Trophoblast cell (in vitro differentiated cells and primary cell): ENCODE data around the gene SCARF2.

Experiments used
- DNase-seq, 2 donors: peaks; one replicate each; pipeline ENCODE4 v3.0.0-alpha.2; 2016
- H2AFZ ChIP-seq: 2 replicates; pipeline ENCODE4 v1.6.1; 2013; ENCODE audit warnings: low read length, moderate library complexity, mild to moderate bottlenecking; ENCODE audit not compliant: insufficient read depth, poor library complexity
- H2AK5ac ChIP-seq: 2 replicates; pipeline ENCODE4 v1.6.1; 2013; ENCODE audit warnings: mild to moderate bottlenecking, low read length
- H2BK120ac ChIP-seq: 2 replicates; pipeline ENCODE4 v1.6.1; 2013; ENCODE audit warnings: low read length, mild to moderate bottlenecking, moderate library complexity; ENCODE audit not compliant: insufficient read depth, poor library complexity
- H2BK12ac ChIP-seq: 2 replicates; pipeline ENCODE4 v1.6.1; 2013; ENCODE audit warnings: mild to moderate bottlenecking, low read length, moderate library complexity
- H2BK5ac ChIP-seq: 2 replicates; pipeline ENCODE4 v1.6.1; 2013; ENCODE audit warnings: low read length, low read depth, moderate library complexity, mild to moderate bottlenecking; ENCODE audit not compliant: poor library complexity
- H3K14ac ChIP-seq: 2 replicates; pipeline ENCODE4 v1.6.1; 2013; ENCODE audit warnings: mild to moderate bottlenecking, low read length
- H3K18ac ChIP-seq: 2 replicates; pipeline ENCODE4 v1.6.1; 2013; ENCODE audit warnings: mild to moderate bottlenecking, low read length
- H3K23ac ChIP-seq: 2 replicates; pipeline ENCODE4 v1.6.1; 2013; ENCODE audit warnings: low read length
- H3K27ac ChIP-seq: 2 replicates; pipeline ENCODE4 v1.5.1; 2013; ENCODE audit warnings: low read depth, mild to moderate bottlenecking, inconsistent platforms, low read length, moderate library complexity
- H3K27me3 ChIP-seq: 2 replicates; pipeline ENCODE4 v1.6.1; 2013; ENCODE audit warnings: inconsistent platforms, mild to moderate bottlenecking, low read length, moderate library complexity; ENCODE audit not compliant: insufficient read depth
- H3K36me3 ChIP-seq, 2 experiments: 1 replicate in 1 of 2; 2 replicates in 1 of 2; pipeline ENCODE4 v1.6.1; 2013; ENCODE audit warnings: low read length in 2 of 2, mild to moderate bottlenecking in 2 of 2, moderate library complexity in 1 of 2; ENCODE audit not compliant: insufficient read depth in 2 of 2, control insufficient read depth in 1 of 2
- H3K4ac ChIP-seq: 2 replicates; pipeline ENCODE4 v1.6.1; 2013; ENCODE audit warnings: low read depth, mild to moderate bottlenecking, low read length, moderate library complexity
- H3K4me1 ChIP-seq, 2 experiments: 1 replicate in 1 of 2; 2 replicates in 1 of 2; pipeline ENCODE4 v1.6.1; 2013; ENCODE audit warnings: low read length in 2 of 2, mild to moderate bottlenecking in 2 of 2, moderate library complexity in 1 of 2; ENCODE audit not compliant: insufficient read depth in 2 of 2, control insufficient read depth in 1 of 2
- H3K4me2 ChIP-seq: 2 replicates; pipeline ENCODE4 v1.6.1; 2013; ENCODE audit warnings: inconsistent platforms, mild to moderate bottlenecking, low read length, moderate library complexity
- H3K4me3 ChIP-seq: 2 replicates; pipeline ENCODE4 v1.5.1; 2013; ENCODE audit warnings: mild to moderate bottlenecking, low read depth, low read length, inconsistent platforms
- H3K79me1 ChIP-seq: one replicate; pipeline ENCODE4 v1.6.1; 2013; ENCODE audit warnings: low read length
- H3K79me2 ChIP-seq: 2 replicates; pipeline ENCODE4 v1.6.1; 2013; ENCODE audit warnings: low read length, mild to moderate bottlenecking; ENCODE audit not compliant: control insufficient read depth, insufficient read depth, poor library complexity
- H3K9ac ChIP-seq: 2 replicates; pipeline ENCODE4 v1.6.1; 2013; ENCODE audit warnings: mild to moderate bottlenecking, low read length
- H3K9me3 ChIP-seq: 2 replicates; pipeline ENCODE4 v1.6.1; 2013; ENCODE audit warnings: low read depth, mild to moderate bottlenecking, control low read depth, inconsistent platforms, low read length; ENCODE audit not compliant: insufficient read depth
- H4K12ac ChIP-seq: 2 replicates; pipeline ENCODE4 v1.6.1; 2013; ENCODE audit warnings: low read depth, mild to moderate bottlenecking, low read length, moderate library complexity
- H4K8ac ChIP-seq: 2 replicates; pipeline ENCODE4 v1.6.1; 2013; ENCODE audit warnings: low read depth, mild to moderate bottlenecking, low read length, moderate library complexity
- H4K91ac ChIP-seq: one replicate; pipeline ENCODE4 v1.6.1; 2013; ENCODE audit warnings: low read depth, mild to moderate bottlenecking, low read length, moderate library complexity
- WGBS: extraction: QIAGEN DNeasy Blood & Tissue Kit; methylation state at CpG from one replicate; pipeline ENCODE4 v1.1.7; 2013; ENCODE audit warnings: missing lambda C conversion rate; ENCODE audit not compliant: insufficient read length, insufficient coverage; ENCODE audit errors: extremely low coverage; 5-methylcytosine and 5-hydroxymethylcytosine counted together

Gene SCARF2

DNA sequence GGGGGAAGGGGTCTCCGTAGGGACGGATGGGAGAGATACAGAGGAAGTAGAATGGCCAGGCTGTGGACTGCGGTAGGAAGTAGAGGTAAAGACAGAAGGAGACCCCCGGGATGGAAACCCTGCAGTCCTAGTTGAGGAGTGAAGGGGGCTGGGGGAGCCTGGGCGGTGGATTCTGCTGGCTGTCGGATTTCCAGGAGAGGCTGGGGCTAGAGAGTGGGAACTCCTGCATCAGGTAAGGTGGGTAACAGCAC, 727 bp upstream of the SCARF2 start:
- H2BK12ac ChIP-seq: no peak overlapping the region
- DNase-seq: no peak

DNA sequence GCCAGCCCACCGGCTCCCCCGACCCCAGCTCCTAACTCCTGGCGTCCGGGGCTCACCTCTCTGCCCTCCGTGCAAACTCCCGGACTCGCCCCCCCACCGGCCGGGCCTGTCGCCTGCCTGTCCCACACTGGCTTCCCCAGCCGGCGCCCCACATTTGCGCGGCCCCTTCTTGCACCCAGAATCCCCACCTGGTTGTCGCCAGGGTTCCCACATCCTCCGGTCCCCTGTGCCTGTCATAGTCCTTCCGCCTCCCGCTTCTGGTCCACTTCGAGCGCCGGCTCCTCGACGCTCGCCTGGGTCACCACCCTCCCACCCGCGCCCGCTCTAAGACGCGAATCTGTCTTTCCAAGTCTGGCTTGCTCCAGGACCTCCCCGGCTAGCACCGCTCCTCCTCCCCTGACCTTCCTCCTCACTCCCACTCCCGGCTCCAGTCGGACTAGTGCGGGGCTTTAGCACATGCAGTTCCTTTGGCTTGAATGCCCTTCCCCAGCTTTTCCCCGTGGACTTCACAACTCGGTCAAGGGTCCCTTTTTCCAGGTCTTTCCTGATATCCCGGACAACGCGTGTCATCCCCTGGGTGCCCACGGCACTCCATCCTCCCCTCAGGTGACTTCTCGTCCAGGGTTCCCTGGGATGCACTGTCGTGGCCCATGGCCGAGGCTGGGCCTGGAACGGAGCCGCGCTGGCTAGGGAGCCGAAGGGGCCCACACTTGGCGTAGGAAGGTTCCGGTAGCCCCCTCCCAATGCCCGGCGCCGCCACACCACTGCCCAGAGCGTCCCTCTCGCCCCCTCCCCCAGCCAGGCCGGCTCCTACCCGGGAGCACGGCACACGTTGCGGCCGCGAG, 635 bp downstream of the SCARF2 start:
- H2BK120ac ChIP-seq: peak overlapping the region; percentile 49
- peak overlapping the region; percentile 47 for H3K18ac ChIP-seq
- H4K12ac ChIP-seq: no peak overlapping the region
- peak overlapping the region; percentile 82 for H3K9ac ChIP-seq
- no peak overlapping the region for H3K23ac ChIP-seq
- peaks cover 8% of the 10 kb centered on the region for H3K27me3 ChIP-seq
- H4K91ac ChIP-seq: peak overlapping the region; percentile 40
- WGBS: no CpG with 5 or more reads among the region's 61 CpGs
- H3K27ac ChIP-seq: peak overlapping the region; percentile 7
- H3K4me1 ChIP-seq: peaks cover 9 to 20% of the 10 kb centered on the region in 2 experiments
- H3K79me1 ChIP-seq: peaks cover 22% of the 10 kb centered on the region
- H2BK12ac ChIP-seq: no peak overlapping the region
- peak overlapping the region; percentile 77 for H3K4me2 ChIP-seq
- H3K4ac ChIP-seq: peak overlapping the region; percentile 33
- H4K8ac ChIP-seq: peak overlapping the region; percentile 6
- H3K9me3 ChIP-seq: peaks cover 1% of the 10 kb centered on the region
- H3K4me3 ChIP-seq: peak overlapping the region; percentile 84
- peak overlapping the region; percentile 13 for H2BK5ac ChIP-seq
- H2AFZ ChIP-seq: no peak overlapping the region
- H3K36me3 ChIP-seq: peaks cover 0 to 7% of the 10 kb centered on the region in 2 experiments
- peaks cover 13% of the 10 kb centered on the region for H3K79me2 ChIP-seq
- peak overlapping the region; percentile 32 for H2AK5ac ChIP-seq
- H3K14ac ChIP-seq: peak overlapping the region; percentile 63
- peak in 1 of 2 donors; percentile 51 for DNase-seq

More for the DNA sequence above, 727 bp upstream of the SCARF2 start:
- peaks cover 22% of the 10 kb centered on the region for H3K79me1 ChIP-seq
- peak overlapping the region; percentile 1 for H2AK5ac ChIP-seq
- H4K8ac ChIP-seq: peak overlapping the region; percentile 72
- WGBS: no CpG with 5 or more reads among the region's 6 CpGs
- H3K27ac ChIP-seq: no peak overlapping the region
- H3K9ac ChIP-seq: no peak overlapping the region
- H3K79me2 ChIP-seq: peaks cover 13% of the 10 kb centered on the region
- H2BK120ac ChIP-seq: peak overlapping the region; percentile 24
- H3K27me3 ChIP-seq: peaks cover 8% of the 10 kb centered on the region
- H3K36me3 ChIP-seq: peaks cover 6 to 9% of the 10 kb centered on the region in 2 experiments
- no peak overlapping the region for H2BK5ac ChIP-seq
- H3K4me3 ChIP-seq: peak overlapping the region; percentile 75
- H3K4me2 ChIP-seq: peak overlapping the region; percentile 77
- peak overlapping the region; percentile 0 for H3K4ac ChIP-seq
- peak overlapping the region; percentile 26 for H4K12ac ChIP-seq
- H3K18ac ChIP-seq: peak overlapping the region; percentile 8
- no peaks in the 10 kb centered on the region for H3K9me3 ChIP-seq
- no peak overlapping the region for H4K91ac ChIP-seq
- H2AFZ ChIP-seq: peak overlapping the region; percentile 74
- H3K23ac ChIP-seq: no peak overlapping the region
- H3K4me1 ChIP-seq: peaks cover 9 to 20% of the 10 kb centered on the region in 2 experiments
- H3K14ac ChIP-seq: peak overlapping the region; percentile 76

DNA sequence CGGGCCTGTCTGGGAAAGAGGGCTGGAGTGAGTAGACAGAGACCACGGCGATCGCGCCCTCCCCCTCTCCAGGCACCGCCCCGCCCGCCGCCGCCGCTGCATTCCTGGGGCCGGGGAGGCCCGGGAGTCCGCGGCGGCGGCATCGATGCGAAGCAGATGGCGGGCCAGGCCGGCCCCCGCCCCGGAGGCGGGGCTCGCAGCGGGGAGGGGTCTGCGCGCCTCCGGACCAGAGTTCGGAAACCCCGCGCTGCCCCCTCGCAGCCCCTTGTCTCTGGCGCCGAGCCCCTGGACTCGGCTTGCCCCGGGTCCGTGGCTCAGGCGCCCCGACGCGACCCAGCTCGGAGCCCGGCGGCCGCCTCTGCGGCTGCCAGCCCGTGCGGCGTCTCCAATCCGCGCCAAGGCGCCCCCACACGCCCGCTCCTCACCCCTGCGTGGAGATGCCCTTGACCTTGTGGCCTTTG, 1.3 kb downstream of the SCARF2 start:
- Histone ChIP-seq H3K79me2 (peaks cover 13% of the 10 kb centered on the region), H3K4me2 (peak overlapping the region; percentile 77), H4K8ac (peak overlapping the region; percentile 26), H3K18ac (peak overlapping the region; percentile 50), H3K27me3 (peaks cover 12% of the 10 kb centered on the region), H2AFZ (no peak overlapping the region), H3K79me1 (peaks cover 22% of the 10 kb centered on the region), H2AK5ac (no peak overlapping the region), H3K9me3 (peaks cover 5% of the 10 kb centered on the region), H2BK5ac (no peak overlapping the region), H4K91ac (peak overlapping the region; percentile 11), H3K4me3 (peak overlapping the region; percentile 84), H2BK12ac (no peak overlapping the region), H3K23ac (no peak overlapping the region), H3K9ac (no peak overlapping the region), H3K4me1 (peaks cover 9 to 25% of the 10 kb centered on the region in 2 experiments), H3K4ac (no peak overlapping the region), H3K14ac (peak overlapping the region; percentile 63), H3K36me3 (peaks cover 0 to 5% of the 10 kb centered on the region in 2 experiments), H3K27ac (no peak overlapping the region), H2BK120ac (peak overlapping the region; percentile 49), H4K12ac (no peak overlapping the region)
- no CpG with 5 or more reads among the region's 56 CpGs for WGBS
- no peak for DNase-seq

DNA sequence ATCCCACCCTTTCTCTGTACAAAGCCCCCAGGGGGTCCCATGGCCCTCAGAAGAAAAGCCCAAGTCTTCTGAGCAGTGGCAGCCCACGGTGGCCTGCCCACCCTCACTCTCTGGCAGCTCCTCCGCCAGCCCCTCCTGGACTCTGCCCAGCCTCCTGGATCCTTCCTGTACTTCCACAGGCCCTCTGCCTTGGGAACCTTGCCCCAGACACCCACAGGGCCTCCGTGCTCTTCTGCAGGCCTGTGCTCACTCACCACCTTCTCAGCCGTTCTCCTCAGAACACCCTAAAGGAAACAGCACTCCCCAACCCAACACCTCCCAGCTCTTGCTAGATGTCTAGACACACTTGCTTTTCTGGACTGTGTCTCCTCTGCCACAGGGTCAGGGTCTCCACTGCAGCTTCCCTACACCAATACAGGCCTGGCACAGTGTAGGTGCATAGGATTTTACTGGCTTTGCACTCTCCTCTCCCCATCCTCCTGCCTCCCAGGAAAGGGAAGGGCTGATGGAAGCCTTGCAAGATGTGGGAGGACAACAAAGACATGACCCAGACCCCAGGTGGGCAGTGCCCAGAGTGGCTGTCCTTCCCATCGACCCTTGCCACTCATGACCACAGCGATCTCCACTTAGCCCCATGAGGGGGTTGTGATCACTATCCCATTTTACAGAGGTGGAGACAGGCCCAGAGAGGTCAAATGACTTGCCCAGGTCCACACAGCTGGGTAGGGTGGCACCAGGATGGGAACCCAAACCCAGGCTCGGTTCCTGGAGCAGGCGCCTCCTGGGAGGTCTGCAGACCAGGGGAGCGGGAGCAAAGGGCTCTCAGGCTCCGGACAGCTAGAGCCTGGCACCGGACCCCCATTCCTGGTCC, 2.0 kb downstream of the SCARF2 start:
- peaks cover under 1 to 5% of the 10 kb centered on the region in 2 experiments for H3K36me3 ChIP-seq
- peaks cover 14 to 32% of the 10 kb centered on the region in 2 experiments for H3K4me1 ChIP-seq
- H3K9me3 ChIP-seq: peaks cover 8% of the 10 kb centered on the region
- no peak overlapping the region for H2BK120ac ChIP-seq
- no peak for DNase-seq
- peak overlapping the region; percentile 77 for H3K4me2 ChIP-seq
- H2BK12ac ChIP-seq: no peak overlapping the region
- peaks cover 22% of the 10 kb centered on the region for H3K79me1 ChIP-seq
- H3K4me3 ChIP-seq: peak overlapping the region; percentile 27
- peak overlapping the region; percentile 50 for H3K18ac ChIP-seq
- H3K27ac ChIP-seq: no peak overlapping the region
- WGBS: no CpG with 5 or more reads among the region's 11 CpGs
- no peak overlapping the region for H2BK5ac ChIP-seq
- H4K12ac ChIP-seq: peak overlapping the region; percentile 20
- H3K27me3 ChIP-seq: peaks cover 18% of the 10 kb centered on the region
- H3K14ac ChIP-seq: peak overlapping the region; percentile 33
- H3K79me2 ChIP-seq: peaks cover 13% of the 10 kb centered on the region
- no peak overlapping the region for H3K23ac ChIP-seq
- H3K9ac ChIP-seq: no peak overlapping the region
- H4K8ac ChIP-seq: peak overlapping the region; percentile 26
- H3K4ac ChIP-seq: no peak overlapping the region
- H2AK5ac ChIP-seq: peak overlapping the region; percentile 71
- H2AFZ ChIP-seq: no peak overlapping the region
- H4K91ac ChIP-seq: peak overlapping the region; percentile 45
